SK-N-SH (cell line): ENCODE results near the gene ZNF142. TPM values are rescaled to one million over a fixed set of nuclear protein-coding genes. Genes with fewer than 3 reads are reported as not detected.
A peak's percentile ranks its signal among the peaks of the same experiment; 100 is the strongest.

Source experiments
- CTCF ChIA-PET: fragments of 300-600, 350-600 bp; formaldehyde crosslinking; extraction: SDS; loops from one replicate; lab custom pipeline; 2021; lab: Yijun Ruan, JAX
- POLR2A ChIA-PET: fragments of 350-600 bp; sonication (Branson Sonifier 250); formaldehyde crosslinking; extraction: SDS; loops from one replicate; lab custom pipeline; 2020; ENCODE audit warnings: antibody characterized with exemption, inconsistent platforms; lab: Yijun Ruan, JAX
- DNase-seq: peaks from one replicate; pipeline ENCODE4 v3.0.0; 2012
- H2AFZ ChIP-seq: fragments of 200-600 bp; sonication (generic); 2 replicates; pipeline ENCODE4 v1.8.1; 2016; ENCODE audit warnings: antibody characterized with exemption, mild to moderate bottlenecking, low read depth
- H3F3A ChIP-seq: fragments of 200-600 bp; sonication (generic); replicated peaks from 2 replicates; pipeline ENCODE3; 2016; ENCODE audit warnings: antibody characterized with exemption, mild to moderate bottlenecking; ENCODE audit not compliant: insufficient read depth
- H3K27ac ChIP-seq, 2 experiments: fragments of 200-500 bp in 1 of 2; fragments of 200-600 bp in 1 of 2; sonication (Bioruptor generic) in 1 of 2; sonication (generic), shearing (Covaris generic) in 1 of 2; 2 replicates each; pipeline versions ENCODE4 v1.5.1 to v1.6.1; 2014 to 2016; ENCODE audit warnings: low read depth in 2 of 2, inconsistent platforms in 1 of 2, low read length in 1 of 2, mild to moderate bottlenecking in 1 of 2, mixed read lengths in 1 of 2
- H3K27me3 ChIP-seq: fragments of 200-600 bp; sonication (generic), shearing (Covaris generic); 2 replicates; pipeline ENCODE4 v1.6.1; 2016; ENCODE audit warnings: mixed run types; ENCODE audit not compliant: insufficient read depth
- H3K36me3 ChIP-seq, 2 experiments: fragments of 200-500 bp in 1 of 2; fragments of 200-600 bp in 1 of 2; sonication (Bioruptor generic) in 1 of 2; sonication (generic) in 1 of 2; replicated peaks in 1 of 2; 2 replicates each; pipeline versions ENCODE3 to v1.5.1; 2014 to 2016; ENCODE audit warnings: low read length in 1 of 2, mild to moderate bottlenecking in 1 of 2; ENCODE audit not compliant: insufficient read depth in 2 of 2, control insufficient read depth in 1 of 2
- H3K4me1 ChIP-seq, 2 experiments: fragments of 200-500 bp in 1 of 2; fragments of 200-600 bp in 1 of 2; sonication (Bioruptor generic) in 1 of 2; sonication (generic), shearing (Covaris generic) in 1 of 2; 2 replicates each; pipeline versions ENCODE4 v1.5.1 to v1.6.1; 2014 to 2016; ENCODE audit warnings: low read depth in 1 of 2, low read length in 1 of 2, mixed run types in 1 of 2; ENCODE audit not compliant: insufficient read depth in 2 of 2, control insufficient read depth in 1 of 2
- H3K4me2 ChIP-seq: fragments of 200-600 bp; sonication (generic), shearing (Covaris generic); 2 replicates; pipeline ENCODE4 v1.6.1; 2017; ENCODE audit warnings: mixed run types
- H3K4me3 ChIP-seq, 2 experiments: fragments of 200-500 bp in 1 of 2; fragments of 200-600 bp in 1 of 2; sonication (Bioruptor generic) in 1 of 2; sonication (generic), shearing (Covaris generic) in 1 of 2; 2 replicates each; pipeline versions ENCODE4 v1.5.1 to v1.8.1; 2014 to 2016; ENCODE audit warnings: low read depth in 2 of 2, inconsistent platforms in 1 of 2, low read length in 1 of 2, mild to moderate bottlenecking in 1 of 2, mixed read lengths in 1 of 2, moderate library complexity in 1 of 2
- H3K79me2 ChIP-seq: fragments of 200-600 bp; sonication (generic); 2 replicates; pipeline ENCODE4 v1.8.1; 2017; ENCODE audit warnings: mild to moderate bottlenecking; ENCODE audit not compliant: insufficient read depth
- H3K9ac ChIP-seq: fragments of 200-600 bp; sonication (generic); 2 replicates; pipeline ENCODE4 v1.6.1; 2017; ENCODE audit warnings: mixed run types
- H3K9me2 ChIP-seq: fragments of 200-600 bp; sonication (generic); 2 replicates; pipeline ENCODE4 v1.6.1; 2017; ENCODE audit warnings: mixed run types
- H3K9me3 ChIP-seq: fragments of 200-600 bp; sonication (generic); 2 replicates; pipeline ENCODE4 v1.6.1; 2017; ENCODE audit warnings: mixed run types, mild to moderate bottlenecking, moderate library complexity
- H4K20me1 ChIP-seq: fragments of 200-600 bp; sonication (generic); 2 replicates; pipeline ENCODE4 v1.6.1; 2017; ENCODE audit warnings: mild to moderate bottlenecking, mixed run types; ENCODE audit not compliant: insufficient read depth
- CHD2 ChIP-seq: fragments of 150-350 bp; IDR thresholded peaks from 2 replicates; pipeline ENCODE4 v1.6.1; 2018; ENCODE audit warnings: low read length; ENCODE audit not compliant: partially characterized antibody
- EP300 ChIP-seq, 2 experiments: IDR thresholded peaks; 2 replicates each; pipeline versions ENCODE4 v1.4.0 to v1.6.1; 2012; ENCODE audit warnings: borderline replicate concordance in 1 of 2, low read depth in 1 of 2, low read length in 1 of 2
- FOSL2 ChIP-seq: IDR thresholded peaks from 2 replicates; pipeline ENCODE4 v1.4.0; 2012; ENCODE audit warnings: low read depth, mild to moderate bottlenecking, moderate library complexity, borderline replicate concordance
- FOXJ3 ChIP-seq: sonication (generic); formaldehyde crosslinking; IDR thresholded peaks from 2 replicates; pipeline ENCODE4 v1.5.1; 2020; ENCODE audit warnings: mild to moderate bottlenecking, missing genetic modification reagents
- GABPA ChIP-seq: IDR thresholded peaks from 2 replicates; pipeline ENCODE4 v1.4.0; 2012; ENCODE audit warnings: low read depth, mild to moderate bottlenecking
- GATA2 ChIP-seq: sonication (generic); formaldehyde crosslinking; IDR thresholded peaks from 2 replicates; pipeline ENCODE4 v1.5.0; 2020; ENCODE audit warnings: mild to moderate bottlenecking, missing genetic modification reagents
- MEF2A ChIP-seq: IDR thresholded peaks from 2 replicates; pipeline ENCODE4 v1.4.0; 2012; ENCODE audit warnings: low read depth, borderline replicate concordance
- NRF1 ChIP-seq: IDR thresholded peaks from 2 replicates; pipeline ENCODE4 v1.6.1; 2012; ENCODE audit warnings: low read depth, mild to moderate bottlenecking, low read length
- RCOR1 ChIP-seq: fragments of 150-350 bp; IDR thresholded peaks from 2 replicates; pipeline ENCODE4 v1.6.1; 2017; ENCODE audit warnings: antibody characterized with exemption, low read length
- RFX5 ChIP-seq: IDR thresholded peaks from 2 replicates; pipeline ENCODE4 v1.6.1; 2012; ENCODE audit warnings: mild to moderate bottlenecking, improper control_type of control experiment, low read length
- SMC3 ChIP-seq: IDR thresholded peaks from 2 replicates; pipeline ENCODE4 v1.6.1; 2012; ENCODE audit warnings: low read depth, low read length, improper control_type of control experiment
- TAF1 ChIP-seq: IDR thresholded peaks from 2 replicates; pipeline ENCODE4 v1.6.1; 2012; ENCODE audit warnings: low read depth, mild to moderate bottlenecking, low read length, moderate library complexity, borderline replicate concordance
- TCF12 ChIP-seq: IDR thresholded peaks from 2 replicates; pipeline ENCODE4 v1.4.0; 2012
- TEAD4 ChIP-seq: IDR thresholded peaks from 2 replicates; pipeline ENCODE4 v1.4.0; 2012; ENCODE audit warnings: mild to moderate bottlenecking, borderline replicate concordance; ENCODE audit not compliant: insufficient read depth
- WGBS: methylation state at CpG from one replicate; pipeline ENCODE4 v1.1.6; 2017; ENCODE audit warnings: low lambda C conversion rate; 5-methylcytosine and 5-hydroxymethylcytosine counted together
- polyA plus RNA-seq, 3 experiments: library from polyadenylated mRNA; depleted of rRNA; stranded (reverse); fragments of >200 nt; gene quantifications; 2 replicates each; pipeline ENCODE4 v1.2.3, GENCODE V29; 2012
- TF ChIP-seq, protein P1 (sequence below): IDR thresholded peaks from 2 replicates; pipeline ENCODE4 v1.4.0; 2012; ENCODE audit warnings: low read depth, borderline replicate concordance
- TF ChIP-seq, protein P2 (sequence below): fragments of 200-600 bp; sonication (generic); IDR thresholded peaks from 2 replicates; pipeline ENCODE4 v1.6.1; 2017; ENCODE audit warnings: antibody characterized with exemption, mild to moderate bottlenecking, moderate library complexity
- TF ChIP-seq, protein P3 (sequence below): fragments of 150-350 bp; IDR thresholded peaks from 2 replicates; pipeline ENCODE4 v1.6.1; 2017; ENCODE audit warnings: antibody characterized with exemption, low read length, low read depth, borderline replicate concordance
- TF ChIP-seq, protein P4 (sequence below): IDR thresholded peaks from 2 replicates; pipeline ENCODE4 v1.4.0; 2012; ENCODE audit warnings: low read depth
- TF ChIP-seq, protein P5 (sequence below): fragments of 150-350 bp; IDR thresholded peaks from 2 replicates; pipeline ENCODE4 v1.6.1; 2016; ENCODE audit warnings: mild to moderate bottlenecking, low read depth, low read length
- TF ChIP-seq, protein P6 (sequence below): IDR thresholded peaks from 2 replicates; pipeline ENCODE4 v1.4.0; 2012; ENCODE audit warnings: low read depth, borderline replicate concordance

ZNF142 gene
- polyA plus RNA-seq, 1 of the 3 experiments (the other 2 are of a cell fraction) = 8.1 TPM

DNA sequence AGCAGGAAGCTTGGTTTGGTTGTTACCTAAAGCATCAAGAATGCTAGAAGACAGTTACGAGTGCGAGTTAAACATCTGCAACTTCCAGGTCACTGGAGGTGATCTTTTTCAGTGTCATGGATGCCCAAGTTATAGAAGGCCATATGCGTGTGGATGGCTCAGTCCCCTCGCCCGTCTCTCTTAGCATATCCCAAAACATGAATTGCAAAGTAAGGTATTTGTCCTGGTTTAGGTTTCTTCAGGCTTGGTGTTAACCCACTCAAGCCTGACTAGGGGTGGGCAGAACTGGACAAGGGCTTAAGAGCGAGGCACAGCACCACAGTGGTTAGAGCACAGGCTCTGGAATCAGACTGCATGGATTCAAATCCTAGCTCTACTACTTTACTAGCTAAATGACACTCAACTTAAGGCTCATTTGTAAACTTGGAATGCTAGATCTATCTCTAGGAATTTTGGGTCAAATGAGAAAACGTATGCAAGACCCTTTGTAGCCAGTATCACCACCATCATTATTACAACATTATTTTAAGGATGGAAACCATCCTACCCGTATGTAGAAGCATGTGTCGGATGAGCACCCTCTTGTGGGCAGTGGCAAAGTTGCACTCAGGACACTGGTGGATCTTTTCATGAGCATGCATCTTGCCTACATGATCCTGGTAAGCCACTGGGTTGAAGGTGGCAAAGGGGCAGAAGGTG is 11.2 kb downstream of the ZNF142 start (continued):
- TF ChIP-seq EP300 (IDR thresholded peaks at IDR 0.05; ENCODE audit: borderline replicate concordance in 1 of 2, low read depth in 1 of 2, low read length in 1 of 2) = no peak
- TF ChIP-seq SMC3 = peak; percentile 75
- TF ChIP-seq NRF1 = no peak
- TF ChIP-seq FOXJ3 (CRISPR knock-in tag) = no peak
- TF ChIP-seq, protein P1, sequence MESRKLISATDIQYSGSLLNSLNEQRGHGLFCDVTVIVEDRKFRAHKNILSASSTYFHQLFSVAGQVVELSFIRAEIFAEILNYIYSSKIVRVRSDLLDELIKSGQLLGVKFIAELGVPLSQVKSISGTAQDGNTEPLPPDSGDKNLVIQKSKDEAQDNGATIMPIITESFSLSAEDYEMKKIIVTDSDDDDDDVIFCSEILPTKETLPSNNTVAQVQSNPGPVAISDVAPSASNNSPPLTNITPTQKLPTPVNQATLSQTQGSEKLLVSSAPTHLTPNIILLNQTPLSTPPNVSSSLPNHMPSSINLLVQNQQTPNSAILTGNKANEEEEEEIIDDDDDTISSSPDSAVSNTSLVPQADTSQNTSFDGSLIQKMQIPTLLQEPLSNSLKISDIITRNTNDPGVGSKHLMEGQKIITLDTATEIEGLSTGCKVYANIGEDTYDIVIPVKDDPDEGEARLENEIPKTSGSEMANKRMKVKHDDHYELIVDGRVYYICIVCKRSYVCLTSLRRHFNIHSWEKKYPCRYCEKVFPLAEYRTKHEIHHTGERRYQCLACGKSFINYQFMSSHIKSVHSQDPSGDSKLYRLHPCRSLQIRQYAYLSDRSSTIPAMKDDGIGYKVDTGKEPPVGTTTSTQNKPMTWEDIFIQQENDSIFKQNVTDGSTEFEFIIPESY = no peak
- TF ChIP-seq, protein P2, sequence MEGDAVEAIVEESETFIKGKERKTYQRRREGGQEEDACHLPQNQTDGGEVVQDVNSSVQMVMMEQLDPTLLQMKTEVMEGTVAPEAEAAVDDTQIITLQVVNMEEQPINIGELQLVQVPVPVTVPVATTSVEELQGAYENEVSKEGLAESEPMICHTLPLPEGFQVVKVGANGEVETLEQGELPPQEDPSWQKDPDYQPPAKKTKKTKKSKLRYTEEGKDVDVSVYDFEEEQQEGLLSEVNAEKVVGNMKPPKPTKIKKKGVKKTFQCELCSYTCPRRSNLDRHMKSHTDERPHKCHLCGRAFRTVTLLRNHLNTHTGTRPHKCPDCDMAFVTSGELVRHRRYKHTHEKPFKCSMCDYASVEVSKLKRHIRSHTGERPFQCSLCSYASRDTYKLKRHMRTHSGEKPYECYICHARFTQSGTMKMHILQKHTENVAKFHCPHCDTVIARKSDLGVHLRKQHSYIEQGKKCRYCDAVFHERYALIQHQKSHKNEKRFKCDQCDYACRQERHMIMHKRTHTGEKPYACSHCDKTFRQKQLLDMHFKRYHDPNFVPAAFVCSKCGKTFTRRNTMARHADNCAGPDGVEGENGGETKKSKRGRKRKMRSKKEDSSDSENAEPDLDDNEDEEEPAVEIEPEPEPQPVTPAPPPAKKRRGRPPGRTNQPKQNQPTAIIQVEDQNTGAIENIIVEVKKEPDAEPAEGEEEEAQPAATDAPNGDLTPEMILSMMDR = peak; percentile 88

DNA sequence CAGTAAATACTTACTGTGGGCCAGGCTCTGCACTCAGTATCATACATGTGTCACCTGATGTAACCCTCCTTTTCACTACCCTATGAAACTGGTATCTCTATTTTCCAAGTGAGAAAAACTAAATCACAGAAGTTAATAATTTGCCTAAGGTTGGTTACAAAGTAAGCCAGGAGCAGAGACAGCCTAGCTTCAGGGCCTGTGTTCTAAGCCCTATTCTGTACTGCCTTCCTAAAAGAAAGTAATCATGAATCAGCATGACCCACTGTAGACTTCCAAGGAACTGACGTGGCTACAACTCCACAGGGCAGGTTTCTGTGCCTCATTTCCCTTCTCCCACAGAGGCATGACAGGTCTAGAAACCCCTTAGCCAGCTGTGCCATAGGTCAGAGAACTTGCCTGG is 14.3 kb downstream of the ZNF142 start:
- ChIA-PET POLR2A (no interaction called here), CTCF (interaction anchor here (1.3 kb wide), 1 partner anchor 238 kb away, joined by 4 read pairs; no protein-coding TSS in a partner anchor)
- Histone ChIP-seq H3K4me1 (no peaks in the 10 kb centered on the region; a peak in 1 of 4 replicates), H2AFZ (no peak overlapping the region), H4K20me1 (no peaks in the 10 kb centered on the region), H3K4me3 (no peak overlapping the region), H3K27ac (no peak overlapping the region), H3K9me3 (no peaks in the 10 kb centered on the region), H3K27me3 (no peaks in the 10 kb centered on the region), H3K36me3 (peaks cover 28 to 85% of the 10 kb centered on the region in 2 experiments), H3K79me2 (peaks cover 4% of the 10 kb centered on the region), H3K9me2 (no peaks in the 10 kb centered on the region), H3F3A (peaks cover 3% of the 10 kb centered on the region), H3K9ac (no peak overlapping the region), H3K4me2 (no peak overlapping the region)
- WGBS = 83% methylated on average over 1 of the region's 1 CpG
- DNase-seq = no peak
- no peak for TF ChIP-seq MEF2A
- TF ChIP-seq, protein P3, sequence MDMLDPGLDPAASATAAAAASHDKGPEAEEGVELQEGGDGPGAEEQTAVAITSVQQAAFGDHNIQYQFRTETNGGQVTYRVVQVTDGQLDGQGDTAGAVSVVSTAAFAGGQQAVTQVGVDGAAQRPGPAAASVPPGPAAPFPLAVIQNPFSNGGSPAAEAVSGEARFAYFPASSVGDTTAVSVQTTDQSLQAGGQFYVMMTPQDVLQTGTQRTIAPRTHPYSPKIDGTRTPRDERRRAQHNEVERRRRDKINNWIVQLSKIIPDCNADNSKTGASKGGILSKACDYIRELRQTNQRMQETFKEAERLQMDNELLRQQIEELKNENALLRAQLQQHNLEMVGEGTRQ = no peak
- TF ChIP-seq, protein P4, sequence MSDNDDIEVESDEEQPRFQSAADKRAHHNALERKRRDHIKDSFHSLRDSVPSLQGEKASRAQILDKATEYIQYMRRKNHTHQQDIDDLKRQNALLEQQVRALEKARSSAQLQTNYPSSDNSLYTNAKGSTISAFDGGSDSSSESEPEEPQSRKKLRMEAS = no peak
- TF ChIP-seq, protein P1 = no peak
- no peak for TF ChIP-seq FOXJ3 (CRISPR knock-in tag)
- no peak for TF ChIP-seq TCF12
- TF ChIP-seq FOSL2 = no peak
- TF ChIP-seq CHD2 = no peak
- TF ChIP-seq RFX5 = no peak
- no peak for TF ChIP-seq GATA2
- no peak for TF ChIP-seq TAF1
- no peak for TF ChIP-seq TEAD4
- no peak for TF ChIP-seq GABPA
- no peak for TF ChIP-seq RCOR1
- TF ChIP-seq, protein P5, sequence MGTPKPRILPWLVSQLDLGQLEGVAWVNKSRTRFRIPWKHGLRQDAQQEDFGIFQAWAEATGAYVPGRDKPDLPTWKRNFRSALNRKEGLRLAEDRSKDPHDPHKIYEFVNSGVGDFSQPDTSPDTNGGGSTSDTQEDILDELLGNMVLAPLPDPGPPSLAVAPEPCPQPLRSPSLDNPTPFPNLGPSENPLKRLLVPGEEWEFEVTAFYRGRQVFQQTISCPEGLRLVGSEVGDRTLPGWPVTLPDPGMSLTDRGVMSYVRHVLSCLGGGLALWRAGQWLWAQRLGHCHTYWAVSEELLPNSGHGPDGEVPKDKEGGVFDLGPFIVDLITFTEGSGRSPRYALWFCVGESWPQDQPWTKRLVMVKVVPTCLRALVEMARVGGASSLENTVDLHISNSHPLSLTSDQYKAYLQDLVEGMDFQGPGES = no peak
- TF ChIP-seq, protein P6, sequence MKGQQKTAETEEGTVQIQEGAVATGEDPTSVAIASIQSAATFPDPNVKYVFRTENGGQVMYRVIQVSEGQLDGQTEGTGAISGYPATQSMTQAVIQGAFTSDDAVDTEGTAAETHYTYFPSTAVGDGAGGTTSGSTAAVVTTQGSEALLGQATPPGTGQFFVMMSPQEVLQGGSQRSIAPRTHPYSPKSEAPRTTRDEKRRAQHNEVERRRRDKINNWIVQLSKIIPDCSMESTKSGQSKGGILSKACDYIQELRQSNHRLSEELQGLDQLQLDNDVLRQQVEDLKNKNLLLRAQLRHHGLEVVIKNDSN = no peak
